Gastroesophageal sphincter (tissue), 3 donors: ENCODE measurements around the gene AMY1B.
"Not testable (repeated sequence)": the region's sequence is repeated elsewhere in the genome, so short reads cannot be mapped to it uniquely, and the experiment has no call there.

ENCODE experiments used
- CTCF ChIP-seq, 4 experiments: fragments of 200-600 bp in 2 of 4; fragments of 450-650 bp in 2 of 4; sonication (generic) in 1 of 4; IDR thresholded peaks; one replicate each; pipeline ENCODE4 v1.5.1; 2017 to 2019; ENCODE audit warnings: antibody characterized with exemption in 4 of 4, mild to moderate bottlenecking in 2 of 4, moderate library complexity in 2 of 4
- EP300 ChIP-seq: sonication (generic); formaldehyde crosslinking; IDR thresholded peaks from one replicate; pipeline ENCODE4 v1.6.1; 2017; ENCODE audit warnings: antibody characterized with exemption, mild to moderate bottlenecking
- POLR2A ChIP-seq, 2 donors: fragments of 450-650 bp; IDR thresholded peaks; one replicate each; pipeline ENCODE4 v1.6.1; 2017; ENCODE audit warnings: antibody characterized with exemption in 2 of 2, mild to moderate bottlenecking in 2 of 2, moderate library complexity in 1 of 2

- not testable (repeated sequence) for TF ChIP-seq CTCF (IDR thresholded peaks at IDR 0.05); EP300; POLR2A (IDR thresholded peaks at IDR 0.05)
Measured at GRCh38 chr1:103655460-103655859, 40.5 kb downstream of the AMY1B start, which contains the start of gene AMY1A.
